Renal pelvis (tissue), 4 donors: ENCODE results near the gene FHIT. TPM values are rescaled to one million over a fixed set of nuclear protein-coding genes. Genes with fewer than 3 reads are reported as not detected.
"Not testable (repeated sequence)": the region's sequence is repeated elsewhere in the genome, so short reads cannot be mapped to it uniquely, and the experiment has no call there.

Source experiments
- DNase-seq: peaks from one replicate; pipeline ENCODE4 v3.0.0-alpha.2; 2013
- polyA plus RNA-seq, 3 donors: library from polyadenylated mRNA; unstranded; fragments of 120-200 nt; gene quantifications; one replicate each; pipeline ENCODE4 v1.2.1, GENCODE V29; 2013; ENCODE audit not compliant: insufficient read length in 3 of 3

The FHIT gene
- polyA plus RNA-seq, 3 donors = 22.3 to 28.2 (median 25.5) TPM

DNA sequence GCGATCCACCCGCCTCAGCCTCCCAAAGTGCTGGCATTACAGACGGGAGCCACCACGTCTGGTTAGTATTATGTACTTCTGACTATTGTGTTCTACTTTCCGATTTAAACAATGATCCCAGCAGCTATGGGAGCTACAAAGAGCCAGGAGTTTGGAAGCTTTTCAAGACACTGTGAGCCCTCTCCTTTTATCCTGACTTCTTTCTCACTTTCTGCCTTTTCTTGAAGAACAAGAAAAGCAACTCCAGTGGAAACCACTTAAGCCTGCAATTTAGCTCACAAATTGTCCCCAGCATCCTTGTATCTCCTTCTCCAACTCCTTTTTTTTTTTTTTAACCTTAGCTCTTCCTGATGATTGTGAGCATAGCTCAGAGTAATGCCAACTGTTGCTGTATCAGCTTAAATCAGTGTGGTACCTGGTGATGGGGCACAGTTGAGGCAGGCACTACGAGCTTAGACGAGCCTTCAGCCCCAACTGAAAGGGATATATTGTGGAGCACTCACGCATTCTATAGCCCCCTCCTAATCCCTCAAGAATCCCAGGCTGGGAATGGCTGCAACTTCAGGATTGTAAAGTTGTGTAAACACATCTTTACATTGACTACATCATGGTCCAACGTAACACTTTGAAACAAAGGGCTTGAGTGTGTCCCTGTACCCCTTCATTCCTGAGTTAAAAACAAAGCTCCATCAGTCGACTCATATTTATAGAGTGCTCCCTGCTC lies 677.0 kb downstream of the FHIT start:
- no peak for DNase-seq

DNA sequence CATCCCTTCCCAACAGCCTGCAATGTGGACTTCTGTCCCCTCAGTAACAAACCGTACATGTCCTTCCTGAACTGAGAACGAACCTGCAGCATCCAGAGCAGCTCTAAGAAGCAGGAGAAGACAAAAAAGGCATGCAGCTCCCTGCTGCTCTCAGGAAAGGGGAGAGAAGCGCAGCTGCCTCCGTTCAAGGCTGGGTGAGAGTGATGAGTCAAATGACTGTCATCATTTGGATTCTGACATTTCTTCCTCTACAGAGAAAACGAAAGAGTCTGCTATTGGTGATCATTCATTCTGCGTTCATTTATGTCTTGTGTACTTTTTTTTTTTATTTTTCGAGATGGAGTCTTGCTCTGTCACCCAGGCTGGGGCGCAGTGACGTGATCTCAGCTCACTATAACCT lies 677.8 kb downstream of the FHIT start:
- DNase-seq = no peak

DNA sequence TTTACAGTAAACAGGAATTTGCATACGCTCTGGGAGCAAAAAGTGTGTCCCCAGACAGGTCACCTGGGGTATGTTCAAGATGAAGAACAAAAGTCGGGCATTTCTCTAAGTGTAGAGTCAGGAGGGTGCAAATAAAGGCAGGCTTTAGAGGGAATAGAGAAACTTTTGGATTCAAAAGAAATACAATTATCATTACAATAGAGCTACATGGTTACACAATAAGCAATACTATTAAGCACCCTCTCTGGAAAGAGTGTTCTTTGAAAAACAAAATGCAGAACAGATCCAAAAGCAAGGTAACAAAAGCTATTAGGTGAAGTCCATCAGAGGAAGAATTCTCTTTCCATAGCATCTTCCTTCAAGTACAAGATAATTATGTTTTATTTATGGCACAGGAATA lies 679.7 kb downstream of the FHIT start:
- DNase-seq = no peak

DNA sequence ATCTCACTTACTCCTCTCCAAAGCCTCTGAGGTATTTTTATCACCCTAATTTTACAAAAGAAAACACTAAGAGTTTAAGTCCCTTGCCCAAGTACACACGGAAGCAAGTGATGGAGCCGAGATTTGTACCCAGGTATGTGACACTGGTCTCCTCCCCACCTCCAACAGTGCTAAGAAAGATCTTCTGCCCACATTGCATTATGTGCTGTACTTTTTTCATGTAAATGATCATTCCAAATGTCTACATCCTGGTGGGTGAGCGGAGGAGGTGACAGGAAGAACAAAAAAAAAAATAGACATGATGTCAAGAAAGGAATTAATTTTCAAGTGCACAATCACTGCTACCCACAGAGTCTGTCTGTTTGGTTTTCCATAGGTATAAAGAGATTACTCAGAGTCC lies 694.1 kb downstream of the FHIT start:
- no peak for DNase-seq

DNA sequence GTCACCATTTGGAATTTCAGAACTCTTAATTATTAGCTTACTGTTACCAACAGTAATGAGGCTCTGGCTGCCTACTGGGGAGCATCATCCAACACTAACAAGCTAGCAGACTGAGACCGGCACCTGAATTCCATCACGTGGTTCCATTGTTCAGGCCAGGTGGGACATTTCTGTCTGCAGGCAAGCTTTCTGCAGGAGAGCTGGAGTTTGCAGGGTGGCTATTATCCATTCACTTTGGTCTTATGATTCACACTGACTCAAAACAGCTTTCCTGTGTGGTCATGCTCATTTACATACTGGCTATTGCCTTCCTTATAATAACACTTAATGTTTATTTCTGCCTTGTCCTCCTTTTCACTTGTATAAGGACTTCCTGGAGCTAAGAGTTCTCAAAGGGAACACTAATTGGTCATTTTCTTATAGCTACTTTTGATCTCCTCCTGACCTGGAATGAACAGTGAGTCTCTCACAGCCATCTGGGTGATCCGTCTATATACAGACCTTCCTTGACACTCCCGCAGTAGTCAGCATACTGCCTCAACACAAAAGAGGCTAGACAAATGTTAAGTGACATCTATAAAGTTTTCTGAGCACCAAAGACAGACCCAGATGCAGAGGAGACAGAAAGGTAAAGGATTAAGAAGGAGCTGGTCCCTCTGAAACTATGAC lies 695.4 kb downstream of the FHIT start:
- DNase-seq = no peak

DNA sequence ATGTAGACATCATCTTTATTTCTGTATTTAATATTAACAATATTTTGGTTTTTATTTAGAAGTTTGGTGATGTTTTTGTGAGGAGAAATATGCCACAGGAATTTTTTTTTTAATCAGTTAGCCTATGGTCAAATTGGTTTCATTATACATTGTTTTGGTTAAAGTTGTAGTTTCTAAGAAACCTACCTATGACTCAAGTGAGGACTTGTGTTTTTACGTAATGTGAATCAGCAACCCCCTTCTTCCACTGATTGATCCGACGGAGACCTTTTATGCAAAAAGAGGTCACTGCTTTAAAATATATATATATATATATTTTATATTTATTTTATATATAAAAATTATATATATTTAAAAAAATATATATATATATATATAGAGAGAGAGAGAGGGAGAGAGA lies 698.1 kb downstream of the FHIT start:
- DNase-seq = no peak

DNA sequence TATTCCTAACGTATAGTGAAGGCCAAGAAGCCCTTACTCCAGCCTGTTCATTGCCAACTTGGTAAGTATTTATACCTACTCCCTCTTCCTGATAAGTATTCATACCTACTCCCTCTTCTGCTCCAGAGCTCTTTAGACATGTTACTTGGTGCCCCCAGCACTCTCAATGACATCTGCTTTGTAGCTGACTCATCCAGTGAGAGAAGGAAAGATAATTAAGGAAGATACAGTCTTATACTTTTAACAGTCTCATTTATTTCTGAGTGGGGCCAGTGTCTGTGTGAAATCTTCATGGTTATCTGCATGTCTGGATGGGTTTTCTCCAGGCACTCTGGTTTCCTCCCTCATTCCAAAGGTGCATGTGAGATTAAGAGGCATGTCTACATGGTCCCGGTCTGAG lies 698.7 kb downstream of the FHIT start:
- no peak for DNase-seq

DNA sequence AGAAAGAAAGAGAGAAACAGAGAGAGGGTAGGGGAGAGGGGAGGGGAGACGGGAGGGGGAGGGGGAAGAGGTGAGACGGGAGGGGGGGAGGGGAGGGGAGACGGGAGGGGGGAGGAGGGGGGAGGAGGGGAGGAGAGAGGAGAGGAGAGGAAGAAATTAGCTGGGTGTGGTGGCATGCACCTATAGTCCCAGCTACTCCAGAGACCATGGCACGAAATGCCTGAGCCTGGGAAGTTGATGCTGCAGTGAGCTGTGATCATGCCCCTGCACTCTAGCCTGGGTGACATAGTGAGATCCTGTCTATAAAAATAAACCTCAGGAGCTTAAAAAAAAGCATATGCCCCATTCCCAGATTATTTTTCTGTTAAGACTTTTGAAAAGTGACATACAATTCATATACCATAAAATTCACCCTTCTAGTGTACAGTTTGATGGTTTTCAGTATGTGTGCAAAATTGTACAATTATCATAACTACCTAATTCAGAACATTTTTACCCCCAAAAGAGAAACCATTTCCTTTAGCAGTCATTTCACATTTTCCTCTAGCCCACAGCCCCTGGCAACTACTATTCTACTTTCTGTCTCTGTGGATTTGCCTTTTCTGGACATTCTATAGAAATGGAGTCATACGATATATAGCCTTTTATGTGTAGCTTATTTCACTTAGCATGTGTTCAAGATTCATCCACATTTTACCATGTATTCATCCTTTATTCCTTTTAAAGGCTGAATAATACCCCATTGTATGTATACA lies 699.6 kb downstream of the FHIT start:
- no peak for DNase-seq

DNA sequence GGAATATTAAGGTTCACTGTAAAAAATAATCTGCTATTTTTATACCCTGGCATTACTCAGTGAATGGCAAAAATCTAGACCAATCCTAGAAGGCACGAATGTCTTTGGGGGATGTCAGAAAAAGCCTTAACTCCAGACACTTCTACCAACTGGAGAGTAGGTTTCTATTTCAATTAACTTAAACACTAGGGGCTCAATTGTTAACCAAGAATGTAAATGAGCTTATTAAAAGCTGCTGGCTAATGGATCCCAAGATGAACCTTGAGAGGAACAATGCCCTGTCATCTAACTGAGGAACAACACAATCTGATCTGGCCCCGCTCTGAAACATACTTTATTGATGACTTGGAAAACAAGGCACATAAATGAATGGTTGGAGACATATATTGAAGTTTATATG lies 701.4 kb downstream of the FHIT start:
- DNase-seq = no peak

DNA sequence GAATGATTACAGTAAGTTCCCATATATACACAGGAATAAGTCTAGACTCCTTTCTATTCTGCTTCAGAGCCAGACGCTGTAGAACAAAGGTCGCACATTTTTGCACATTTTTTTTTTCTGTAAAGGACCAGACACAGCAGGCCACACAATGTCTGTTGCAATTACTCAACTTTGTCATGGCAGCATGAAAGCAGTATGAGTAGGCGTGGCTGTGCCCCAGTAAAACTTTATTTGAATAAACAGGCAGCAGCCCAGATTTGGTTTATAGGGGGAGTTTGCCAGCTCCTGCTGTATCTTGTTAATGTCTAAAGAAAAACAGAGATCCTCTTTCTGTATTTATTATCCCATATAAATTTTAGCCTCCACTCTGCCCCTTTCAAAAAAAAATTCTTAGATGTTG lies 708.3 kb downstream of the FHIT start:
- peak; percentile 48 for DNase-seq

DNA sequence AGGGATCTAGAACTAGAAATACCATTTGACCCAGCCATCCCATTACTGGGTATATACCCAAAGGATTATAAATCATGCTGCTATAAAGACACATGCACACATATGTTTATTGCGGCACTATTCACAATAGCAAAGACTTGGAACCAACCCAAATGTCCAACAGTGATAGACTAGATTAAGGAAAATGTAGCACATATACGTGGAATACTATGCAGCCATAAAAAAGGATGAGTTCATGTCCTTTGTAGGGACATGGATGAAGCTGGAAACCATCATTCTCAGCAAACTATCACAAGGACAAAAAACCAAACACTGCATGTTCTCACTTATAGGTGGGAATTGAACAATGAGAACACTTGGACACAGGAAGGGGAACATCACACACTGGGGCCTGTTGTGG lies 711.9 kb downstream of the FHIT start:
- DNase-seq = not testable (repeated sequence)

DNA sequence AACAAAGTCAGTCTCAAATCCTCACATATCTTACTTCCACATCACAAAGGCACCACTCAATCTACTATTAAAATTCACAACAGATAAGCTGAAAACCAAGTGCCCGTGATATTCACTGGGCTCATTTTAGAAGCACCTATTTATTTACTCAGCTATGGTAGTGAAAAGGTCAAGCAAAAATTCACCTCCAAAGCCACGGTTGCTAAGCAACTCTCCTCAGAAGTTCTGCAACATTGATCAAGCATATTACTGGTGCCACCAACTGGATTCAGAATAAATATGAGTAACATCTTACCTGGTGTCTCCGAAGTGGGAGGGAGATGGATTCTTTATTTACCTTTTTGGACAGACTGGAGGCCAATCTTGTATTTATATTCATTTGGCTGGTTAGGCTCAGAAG lies 714.8 kb downstream of the FHIT start:
- peak; percentile 42 for DNase-seq

DNA sequence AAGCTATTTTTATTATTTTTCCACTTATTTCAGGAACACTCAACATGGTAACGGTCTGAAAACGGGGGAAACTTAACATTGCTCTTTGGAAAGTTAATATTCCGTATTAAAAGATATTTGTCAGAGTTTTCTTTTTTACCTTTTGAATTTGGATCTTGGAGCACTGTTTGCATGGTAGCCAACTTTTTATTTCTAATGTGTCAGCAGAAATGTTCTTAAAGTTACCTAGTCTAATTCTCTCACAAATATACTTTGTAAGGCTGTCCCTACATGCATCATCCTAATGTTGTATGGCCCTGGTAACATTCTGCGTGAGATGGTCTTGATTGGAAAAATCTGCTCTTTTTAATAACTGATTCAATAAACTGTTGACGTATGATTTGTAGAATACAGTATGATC lies 719.5 kb downstream of the FHIT start:
- DNase-seq = no peak

DNA sequence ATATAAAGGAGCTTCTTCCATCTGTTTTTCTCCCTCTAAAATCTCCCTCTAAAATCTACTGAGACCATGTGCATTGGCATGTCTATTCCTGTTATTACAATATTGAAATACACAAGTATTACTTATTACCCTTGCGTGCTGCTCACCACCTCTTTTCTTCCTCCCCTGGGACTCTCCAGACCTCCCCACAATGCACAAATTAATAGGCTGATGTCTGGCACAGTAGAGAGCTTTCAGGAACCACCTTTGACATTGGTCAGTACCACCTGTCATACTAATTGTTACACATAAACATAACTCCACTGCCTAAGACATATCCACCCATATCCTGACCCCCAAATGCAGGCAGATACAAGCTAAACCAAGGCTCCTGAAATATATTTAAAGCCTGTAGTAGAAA lies 722.6 kb downstream of the FHIT start:
- no peak for DNase-seq

DNA sequence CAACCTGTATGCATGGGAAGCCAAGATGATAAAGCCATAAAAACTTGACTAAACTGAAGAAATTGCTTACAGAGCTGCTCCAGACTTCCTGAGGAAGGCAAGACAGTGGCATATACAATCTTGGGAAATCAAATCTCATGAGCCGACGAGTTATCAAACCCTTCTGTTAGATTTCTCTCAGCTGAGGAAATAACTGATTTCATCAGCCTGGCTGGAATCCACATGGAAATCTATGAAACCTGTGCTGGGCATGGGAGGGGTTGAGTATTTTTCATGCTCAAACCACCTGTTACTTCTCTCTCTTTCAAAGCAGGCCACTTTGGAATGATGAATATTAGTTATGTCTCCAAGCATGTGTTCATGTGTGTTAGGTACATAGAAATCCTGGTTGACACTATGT lies 727.7 kb downstream of the FHIT start:
- DNase-seq = no peak

DNA sequence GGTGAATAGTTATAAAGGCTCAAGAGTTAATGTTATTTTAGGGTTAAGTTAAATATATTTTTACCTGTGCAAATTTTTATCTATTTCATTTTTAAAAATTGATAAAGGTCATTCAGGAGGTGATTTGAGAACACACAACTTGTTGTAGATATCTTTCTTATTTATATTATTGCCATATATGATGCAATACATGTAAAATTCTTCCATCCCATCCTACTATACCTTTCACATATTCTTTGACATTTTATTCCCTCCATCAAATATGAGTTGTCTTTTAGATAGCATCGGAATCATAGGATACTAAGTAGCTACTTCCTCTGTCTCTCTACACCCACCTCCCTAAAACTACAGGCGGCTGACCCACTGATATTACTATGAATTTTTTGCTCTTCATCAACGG lies 734.1 kb downstream of the FHIT start:
- no peak for DNase-seq

DNA sequence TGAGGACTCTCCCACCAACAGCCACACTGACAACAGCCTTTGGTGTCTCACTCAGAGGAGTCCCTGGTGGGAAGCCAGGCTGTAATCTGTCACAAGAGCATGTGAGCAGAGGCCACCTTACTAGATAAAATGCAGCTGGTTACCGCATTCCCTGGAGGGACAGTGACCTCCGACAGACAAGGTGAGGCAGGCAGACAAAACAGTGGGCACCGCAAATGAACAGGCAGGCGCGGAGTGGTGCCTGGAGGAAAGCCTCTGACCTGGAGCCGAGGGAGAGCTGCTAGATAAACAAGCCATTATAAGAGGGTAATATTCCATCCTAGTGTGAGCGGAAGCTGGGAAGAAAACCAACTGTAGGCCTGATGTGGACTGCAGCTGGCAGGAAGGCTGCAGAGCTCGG lies 736.4 kb downstream of the FHIT start:
- peak; percentile 19 for DNase-seq

DNA sequence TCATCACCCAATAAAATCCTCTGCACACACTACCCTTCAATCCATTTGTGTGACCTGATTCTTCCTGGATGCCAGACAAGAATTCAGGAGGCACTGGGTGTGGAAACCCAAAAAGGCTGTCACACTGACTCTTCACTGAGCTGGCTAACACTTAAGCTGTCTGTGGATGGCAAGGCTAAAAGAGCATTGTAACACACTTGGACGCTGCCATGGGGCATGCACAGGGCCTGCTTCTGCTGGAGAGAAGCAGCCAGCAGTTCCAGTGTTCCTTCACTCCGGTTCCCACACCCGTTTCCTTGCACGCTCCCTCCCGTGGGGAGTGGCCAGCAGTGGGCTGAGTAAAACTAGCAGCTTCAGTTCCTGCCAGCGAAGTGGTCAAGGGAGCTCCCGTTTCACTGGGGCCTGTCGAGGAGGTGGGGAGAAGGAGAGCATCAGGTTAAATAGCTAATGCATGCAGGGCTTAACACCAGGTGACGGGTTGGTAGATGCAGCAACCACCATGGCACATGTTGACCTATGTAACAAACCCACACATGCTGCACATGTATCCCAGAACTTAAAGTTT lies 737.1 kb downstream of the FHIT start:
- no peak for DNase-seq

DNA sequence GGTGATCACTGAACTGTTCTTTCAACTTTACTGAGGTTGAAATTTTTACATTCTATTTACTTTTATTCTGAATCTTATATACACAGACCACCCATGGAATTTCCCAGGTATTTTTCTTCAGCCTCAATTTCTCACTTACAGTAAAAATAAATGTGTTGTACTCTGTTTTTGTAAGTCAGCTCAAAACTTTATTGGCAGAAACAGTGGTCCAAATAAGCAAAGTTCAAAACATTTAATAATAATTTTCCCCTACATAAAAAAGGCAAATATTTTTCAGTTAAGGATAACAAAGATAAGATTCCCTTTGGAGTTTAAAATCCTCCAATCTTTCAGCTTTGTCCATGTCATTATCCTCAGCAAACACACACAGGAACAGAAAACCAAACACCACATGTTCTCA lies 738.0 kb downstream of the FHIT start:
- no peak for DNase-seq

DNA sequence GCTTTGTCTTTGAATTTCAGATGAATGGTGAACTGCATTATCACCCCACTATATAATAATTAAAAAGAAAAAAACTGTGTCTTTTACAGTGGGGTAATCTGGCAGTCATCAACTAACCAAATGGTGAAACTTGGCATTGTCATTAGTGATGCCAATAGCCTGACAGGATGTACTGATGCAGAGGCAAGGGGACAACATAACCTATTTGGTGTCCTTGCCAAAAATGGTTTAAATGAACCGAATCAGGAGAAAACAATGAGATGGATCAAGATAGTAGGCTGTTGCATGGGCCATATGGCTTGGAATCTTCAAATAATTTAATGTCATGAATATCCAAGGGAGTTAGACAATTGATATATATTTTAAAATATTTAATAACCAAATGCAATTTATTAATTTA lies 738.7 kb downstream of the FHIT start:
- DNase-seq = no peak

DNA sequence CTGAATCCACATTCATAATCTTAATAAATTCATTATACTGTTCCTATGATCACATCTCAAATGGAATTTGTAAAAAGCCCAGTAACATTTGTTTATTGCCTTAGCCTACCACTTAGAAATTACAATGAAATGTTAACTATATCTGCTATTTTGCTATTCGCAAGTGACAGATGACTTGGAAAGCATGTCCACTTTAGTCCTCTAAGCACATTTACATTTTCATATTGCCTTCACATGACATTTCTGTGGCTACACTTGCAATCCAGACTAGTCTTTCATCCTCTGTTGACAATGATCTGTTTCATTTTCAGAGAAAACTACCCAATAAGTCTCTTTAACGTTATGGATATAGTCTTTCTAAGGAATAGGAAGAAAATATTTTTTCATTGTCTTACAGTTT lies 741.8 kb downstream of the FHIT start:
- no peak for DNase-seq

DNA sequence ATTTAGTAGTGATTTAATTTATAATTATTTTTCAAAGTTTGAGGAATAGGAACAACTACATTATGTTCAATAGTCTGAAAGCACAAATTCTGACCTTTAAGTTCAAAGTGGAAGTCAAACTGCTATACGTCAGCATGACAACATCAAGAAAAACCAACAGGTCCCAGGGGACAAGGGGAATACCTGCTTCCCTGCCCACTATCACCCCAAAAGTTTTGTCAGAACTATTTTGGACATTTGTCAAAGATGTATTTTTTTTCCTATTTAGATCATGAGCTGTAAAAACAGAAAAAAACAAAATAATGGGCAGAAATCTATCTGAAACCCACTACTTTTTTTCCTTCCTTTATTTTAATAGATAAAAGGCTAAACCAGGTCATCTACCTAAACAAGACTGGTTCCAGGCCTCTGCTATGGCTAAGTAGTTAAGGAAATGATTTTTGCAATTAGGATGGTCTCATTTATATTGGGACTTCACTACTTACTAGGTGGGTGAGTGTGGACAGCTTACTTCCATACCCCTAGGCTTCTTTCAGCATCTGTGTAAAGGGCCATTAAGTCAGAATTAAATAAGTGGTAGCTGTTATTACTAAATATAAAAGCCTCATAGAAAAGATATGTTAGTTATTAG lies 746.3 kb downstream of the FHIT start:
- DNase-seq = no peak
